Trophoblast cell (in vitro differentiated cells and primary cell): ENCODE data around the gene SFSWAP.
A peak's percentile ranks its signal among the peaks of the same experiment; 100 is the strongest.

ENCODE experiments used
- DNase-seq, 2 donors: peaks; one replicate each; pipeline ENCODE4 v3.0.0-alpha.2; 2016
- H2AFZ ChIP-seq: 2 replicates; pipeline ENCODE4 v1.6.1; 2013; ENCODE audit warnings: low read length, moderate library complexity, mild to moderate bottlenecking; ENCODE audit not compliant: insufficient read depth, poor library complexity
- H2AK5ac ChIP-seq: 2 replicates; pipeline ENCODE4 v1.6.1; 2013; ENCODE audit warnings: mild to moderate bottlenecking, low read length
- H2BK120ac ChIP-seq: 2 replicates; pipeline ENCODE4 v1.6.1; 2013; ENCODE audit warnings: low read length, mild to moderate bottlenecking, moderate library complexity; ENCODE audit not compliant: insufficient read depth, poor library complexity
- H2BK12ac ChIP-seq: 2 replicates; pipeline ENCODE4 v1.6.1; 2013; ENCODE audit warnings: mild to moderate bottlenecking, low read length, moderate library complexity
- H2BK5ac ChIP-seq: 2 replicates; pipeline ENCODE4 v1.6.1; 2013; ENCODE audit warnings: low read length, low read depth, moderate library complexity, mild to moderate bottlenecking; ENCODE audit not compliant: poor library complexity
- H3K14ac ChIP-seq: 2 replicates; pipeline ENCODE4 v1.6.1; 2013; ENCODE audit warnings: mild to moderate bottlenecking, low read length
- H3K18ac ChIP-seq: 2 replicates; pipeline ENCODE4 v1.6.1; 2013; ENCODE audit warnings: mild to moderate bottlenecking, low read length
- H3K23ac ChIP-seq: 2 replicates; pipeline ENCODE4 v1.6.1; 2013; ENCODE audit warnings: low read length
- H3K27ac ChIP-seq: 2 replicates; pipeline ENCODE4 v1.5.1; 2013; ENCODE audit warnings: low read depth, mild to moderate bottlenecking, inconsistent platforms, low read length, moderate library complexity
- H3K27me3 ChIP-seq: 2 replicates; pipeline ENCODE4 v1.6.1; 2013; ENCODE audit warnings: inconsistent platforms, mild to moderate bottlenecking, low read length, moderate library complexity; ENCODE audit not compliant: insufficient read depth
- H3K36me3 ChIP-seq, 2 experiments: 1 replicate in 1 of 2; 2 replicates in 1 of 2; pipeline ENCODE4 v1.6.1; 2013; ENCODE audit warnings: low read length in 2 of 2, mild to moderate bottlenecking in 2 of 2, moderate library complexity in 1 of 2; ENCODE audit not compliant: insufficient read depth in 2 of 2, control insufficient read depth in 1 of 2
- H3K4ac ChIP-seq: 2 replicates; pipeline ENCODE4 v1.6.1; 2013; ENCODE audit warnings: low read depth, mild to moderate bottlenecking, low read length, moderate library complexity
- H3K4me1 ChIP-seq, 2 experiments: 1 replicate in 1 of 2; 2 replicates in 1 of 2; pipeline ENCODE4 v1.6.1; 2013; ENCODE audit warnings: low read length in 2 of 2, mild to moderate bottlenecking in 2 of 2, moderate library complexity in 1 of 2; ENCODE audit not compliant: insufficient read depth in 2 of 2, control insufficient read depth in 1 of 2
- H3K4me2 ChIP-seq: 2 replicates; pipeline ENCODE4 v1.6.1; 2013; ENCODE audit warnings: inconsistent platforms, mild to moderate bottlenecking, low read length, moderate library complexity
- H3K4me3 ChIP-seq: 2 replicates; pipeline ENCODE4 v1.5.1; 2013; ENCODE audit warnings: mild to moderate bottlenecking, low read depth, low read length, inconsistent platforms
- H3K79me1 ChIP-seq: one replicate; pipeline ENCODE4 v1.6.1; 2013; ENCODE audit warnings: low read length
- H3K79me2 ChIP-seq: 2 replicates; pipeline ENCODE4 v1.6.1; 2013; ENCODE audit warnings: low read length, mild to moderate bottlenecking; ENCODE audit not compliant: control insufficient read depth, insufficient read depth, poor library complexity
- H3K9ac ChIP-seq: 2 replicates; pipeline ENCODE4 v1.6.1; 2013; ENCODE audit warnings: mild to moderate bottlenecking, low read length
- H3K9me3 ChIP-seq: 2 replicates; pipeline ENCODE4 v1.6.1; 2013; ENCODE audit warnings: low read depth, mild to moderate bottlenecking, control low read depth, inconsistent platforms, low read length; ENCODE audit not compliant: insufficient read depth
- H4K12ac ChIP-seq: 2 replicates; pipeline ENCODE4 v1.6.1; 2013; ENCODE audit warnings: low read depth, mild to moderate bottlenecking, low read length, moderate library complexity
- H4K8ac ChIP-seq: 2 replicates; pipeline ENCODE4 v1.6.1; 2013; ENCODE audit warnings: low read depth, mild to moderate bottlenecking, low read length, moderate library complexity
- H4K91ac ChIP-seq: one replicate; pipeline ENCODE4 v1.6.1; 2013; ENCODE audit warnings: low read depth, mild to moderate bottlenecking, low read length, moderate library complexity
- WGBS: extraction: QIAGEN DNeasy Blood & Tissue Kit; methylation state at CpG from one replicate; pipeline ENCODE4 v1.1.7; 2013; ENCODE audit warnings: missing lambda C conversion rate; ENCODE audit not compliant: insufficient read length, insufficient coverage; ENCODE audit errors: extremely low coverage; 5-methylcytosine and 5-hydroxymethylcytosine counted together

Gene SFSWAP

GRCh38 chr12:131752451-131752850 lies 41.6 kb downstream of the SFSWAP start:
- Histone ChIP-seq H3K4ac (no peak overlapping the region), H3K18ac (no peak overlapping the region), H2BK120ac (no peak overlapping the region), H3K23ac (peak overlapping the region; percentile 37), H3K4me3 (no peak overlapping the region), H3K9me3 (peaks cover 3% of the 10 kb centered on the region), H2AFZ (no peak overlapping the region), H3K4me1 (peaks cover 1 to 2% of the 10 kb centered on the region in 2 experiments), H3K9ac (no peak overlapping the region), H3K27me3 (no peaks in the 10 kb centered on the region), H2BK12ac (no peak overlapping the region), H3K4me2 (no peak overlapping the region), H2AK5ac (no peak overlapping the region), H3K79me2 (no peaks in the 10 kb centered on the region), H3K27ac (no peak overlapping the region), H4K91ac (no peak overlapping the region), H4K12ac (no peak overlapping the region), H2BK5ac (no peak overlapping the region), H4K8ac (no peak overlapping the region), H3K36me3 (peaks cover 50 to 69% of the 10 kb centered on the region in 2 experiments), H3K14ac (no peak overlapping the region), H3K79me1 (no peaks in the 10 kb centered on the region)
- WGBS: no CpG with 5 or more reads among the region's 11 CpGs
- DNase-seq: no peak

- Histone ChIP-seq H4K8ac (no peak overlapping the region), H3K4me2 (no peak overlapping the region), H3K9me3 (peaks cover 3% of the 10 kb centered on the region), H3K9ac (no peak overlapping the region), H4K12ac (no peak overlapping the region), H2AFZ (no peak overlapping the region), H4K91ac (no peak overlapping the region), H3K4me3 (peak overlapping the region; percentile 5), H3K4me1 (no peaks in the 10 kb centered on the region), H3K14ac (no peak overlapping the region), H2BK120ac (no peak overlapping the region), H3K23ac (no peak overlapping the region), H3K79me1 (no peaks in the 10 kb centered on the region), H3K27me3 (no peaks in the 10 kb centered on the region), H3K79me2 (no peaks in the 10 kb centered on the region), H2BK12ac (no peak overlapping the region), H3K18ac (no peak overlapping the region), H3K27ac (no peak overlapping the region), H3K36me3 (peaks cover 55 to 71% of the 10 kb centered on the region in 2 experiments), H3K4ac (no peak overlapping the region), H2AK5ac (no peak overlapping the region), H2BK5ac (no peak overlapping the region)
- DNase-seq: no peak
- WGBS: no CpG with 5 or more reads among the region's 20 CpGs
Measured at GRCh38 chr12:131753005-131753404, 42.1 kb downstream of the SFSWAP start.

DNA sequence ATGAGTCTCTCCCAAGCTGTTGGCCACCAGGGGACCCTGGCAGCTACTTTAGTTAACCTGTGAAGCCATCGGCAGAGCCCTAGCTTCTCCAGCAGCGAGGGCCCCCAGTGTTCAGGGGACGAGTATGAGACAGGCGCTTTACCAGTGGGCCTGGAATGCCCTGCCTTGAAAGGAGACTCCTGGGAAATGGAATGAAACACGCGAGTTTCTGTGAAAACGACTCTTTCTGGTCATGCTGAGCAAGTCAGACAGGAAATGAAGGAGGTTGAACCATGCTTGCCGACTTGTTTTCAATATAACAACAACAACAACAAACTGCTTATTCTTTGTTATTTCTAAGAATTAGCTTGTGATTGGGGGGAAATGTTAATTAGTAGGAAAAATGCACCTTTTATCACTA lies 42.9 kb downstream of the SFSWAP start:
- Histone ChIP-seq H3K9me3 (peaks cover 3% of the 10 kb centered on the region), H3K27ac (no peak overlapping the region), H3K79me1 (no peaks in the 10 kb centered on the region), H2BK12ac (no peak overlapping the region), H2AFZ (no peak overlapping the region), H3K9ac (no peak overlapping the region), H3K4ac (no peak overlapping the region), H3K4me3 (no peak overlapping the region), H2BK5ac (no peak overlapping the region), H3K27me3 (no peaks in the 10 kb centered on the region), H4K8ac (no peak overlapping the region), H3K4me2 (no peak overlapping the region), H4K12ac (no peak overlapping the region), H2BK120ac (no peak overlapping the region), H3K36me3 (peaks cover 62 to 75% of the 10 kb centered on the region in 2 experiments), H2AK5ac (no peak overlapping the region), H3K14ac (no peak overlapping the region), H4K91ac (no peak overlapping the region), H3K4me1 (no peaks in the 10 kb centered on the region), H3K18ac (no peak overlapping the region), H3K79me2 (no peaks in the 10 kb centered on the region), H3K23ac (no peak overlapping the region)
- DNase-seq: no peak
- no CpG with 5 or more reads among the region's 8 CpGs for whole genome bisulfite sequencing

GRCh38 chr12:131754184-131754583 lies 43.3 kb downstream of the SFSWAP start:
- Histone ChIP-seq H3K4me3 (no peak overlapping the region), H3K9me3 (peaks cover 3% of the 10 kb centered on the region), H3K23ac (no peak overlapping the region), H3K14ac (no peak overlapping the region), H3K18ac (no peak overlapping the region), H3K27ac (no peak overlapping the region), H3K36me3 (peaks cover 61 to 73% of the 10 kb centered on the region in 2 experiments), H2AFZ (no peak overlapping the region), H3K79me2 (no peaks in the 10 kb centered on the region), H4K91ac (no peak overlapping the region), H3K79me1 (no peaks in the 10 kb centered on the region), H3K27me3 (no peaks in the 10 kb centered on the region), H2BK120ac (no peak overlapping the region), H2AK5ac (no peak overlapping the region), H3K4me1 (no peaks in the 10 kb centered on the region), H2BK5ac (no peak overlapping the region), H3K9ac (no peak overlapping the region), H4K12ac (no peak overlapping the region), H4K8ac (no peak overlapping the region), H2BK12ac (no peak overlapping the region), H3K4me2 (no peak overlapping the region), H3K4ac (no peak overlapping the region)
- no peak for DNase-seq
- WGBS: no CpG with 5 or more reads among the region's 17 CpGs
